ENCODE measurements around the gene PUDP. TPM values are rescaled to one million over a fixed set of nuclear protein-coding genes. Genes with fewer than 3 reads are reported as not detected.

Gene PUDP
- polyA plus RNA-seq, 1 donor from 2014 or later = 13.0 TPM

DNA sequence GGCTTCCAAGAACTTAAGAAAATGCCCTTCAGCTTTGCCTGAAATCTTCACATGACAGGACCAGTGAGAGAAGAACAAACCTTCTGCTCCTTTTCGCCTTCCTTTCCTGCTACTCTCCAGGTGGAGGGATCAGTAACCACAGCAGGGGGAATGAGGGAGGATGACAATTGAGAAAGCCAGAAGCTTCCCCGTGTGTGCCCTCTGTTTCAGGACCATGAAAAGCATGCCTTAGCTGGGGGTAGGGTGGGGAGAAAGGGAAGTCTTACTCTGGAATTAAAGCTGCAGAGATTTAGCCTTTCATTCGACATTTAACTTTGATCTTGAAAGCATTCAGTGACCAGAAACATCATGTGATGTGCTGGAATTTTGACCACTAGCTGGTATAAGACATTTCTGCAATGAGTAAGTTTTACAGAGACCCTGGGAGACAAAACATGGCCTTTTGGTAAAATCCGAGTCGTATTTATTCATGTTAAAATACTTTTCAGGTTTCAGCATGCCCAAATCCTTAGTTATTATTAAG, 10.6 kb upstream of the PUDP start:
- H3K4me3 Mint-ChIP-seq = peak overlapping the region in 1 of 4 donors; percentile 45
- no peaks in the 10 kb centered on the region for H3K27me3 Mint-ChIP-seq
- peaks cover 5% of the 10 kb centered on the region for H3K36me3 Mint-ChIP-seq
- no peaks in the 10 kb centered on the region for H3K9me3 Mint-ChIP-seq
- no peak overlapping the region for H3K27ac Mint-ChIP-seq
- H3K4me1 Mint-ChIP-seq = no peaks in the 10 kb centered on the region

DNA sequence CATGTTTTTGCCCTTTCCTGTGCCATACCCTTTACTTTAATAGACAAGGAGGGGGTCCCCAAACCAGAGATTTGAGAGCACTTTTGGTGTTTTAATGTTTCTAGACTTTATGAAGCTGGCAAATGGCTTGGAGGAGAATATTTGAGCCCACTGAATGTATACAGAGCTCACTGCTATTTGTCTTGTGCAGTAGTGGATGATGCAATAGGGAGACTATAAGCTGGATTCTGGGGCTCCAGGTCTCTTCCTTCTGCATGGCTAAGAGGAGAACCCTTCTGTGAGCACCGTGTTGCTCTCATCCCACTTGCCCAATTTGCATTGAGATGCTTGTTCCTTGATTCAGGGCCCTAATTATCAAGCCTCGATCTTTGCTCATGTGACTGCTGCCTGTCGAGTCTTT, 8.9 kb upstream of the PUDP start:
- Mint-ChIP-seq H3K27me3 (no peaks in the 10 kb centered on the region), H3K9me3 (no peaks in the 10 kb centered on the region), H3K4me3 (no peak overlapping the region), H3K36me3 (peaks cover 5% of the 10 kb centered on the region), H3K4me1 (no peaks in the 10 kb centered on the region), H3K27ac (no peak overlapping the region)

DNA sequence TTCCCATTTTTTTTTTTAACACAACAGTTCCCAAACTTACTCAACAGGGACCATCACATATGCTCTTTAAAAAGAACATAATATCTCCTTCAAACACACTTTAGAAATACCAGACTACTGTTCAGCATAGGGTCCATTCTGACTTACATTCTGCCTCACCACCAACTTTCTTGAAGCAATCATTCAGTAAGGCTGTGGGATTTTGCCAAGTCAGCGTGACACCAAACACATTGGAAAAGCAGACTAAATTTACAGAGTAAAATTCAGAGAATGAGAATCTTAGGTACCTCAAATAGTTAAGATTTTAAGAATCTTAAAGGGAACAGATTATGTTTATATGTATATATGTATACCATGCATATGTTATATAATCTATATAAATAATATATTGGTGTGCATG, 7.2 kb upstream of the PUDP start:
- peaks cover 3% of the 10 kb centered on the region for H3K36me3 Mint-ChIP-seq
- no peak overlapping the region for H3K4me3 Mint-ChIP-seq
- no peaks in the 10 kb centered on the region for H3K9me3 Mint-ChIP-seq
- H3K27ac Mint-ChIP-seq = peak overlapping the region in 1 of 3 donors; percentile 70
- no peaks in the 10 kb centered on the region for H3K27me3 Mint-ChIP-seq
- H3K4me1 Mint-ChIP-seq = no peaks in the 10 kb centered on the region

DNA sequence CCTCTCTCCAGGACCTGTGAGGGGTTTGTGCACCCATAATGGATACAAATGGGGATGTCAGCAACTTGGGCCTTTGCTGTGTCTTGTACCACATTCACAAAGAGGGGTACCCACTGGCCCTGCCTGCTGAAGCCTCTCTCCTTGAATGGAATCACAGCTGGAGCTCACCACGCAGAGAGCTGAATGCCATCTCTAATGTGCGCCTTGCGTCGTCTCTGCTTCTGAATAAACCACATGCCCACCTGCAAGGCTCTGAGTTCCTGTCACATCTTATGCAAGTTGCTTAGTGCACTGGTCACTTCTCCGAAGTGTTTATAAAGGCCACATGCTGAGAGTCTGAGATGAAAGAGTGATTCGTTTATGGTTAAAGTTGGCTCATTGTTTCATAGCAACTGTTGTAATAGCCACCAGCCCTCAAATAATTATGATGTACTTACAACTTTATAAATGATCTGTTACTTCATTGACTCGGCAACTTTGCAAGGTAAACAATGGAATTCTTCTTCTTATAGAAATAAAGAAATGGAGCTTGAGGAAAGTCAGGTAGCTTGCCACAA, 6.2 kb upstream of the PUDP start:
- H3K27me3 Mint-ChIP-seq = no peaks in the 10 kb centered on the region
- H3K9me3 Mint-ChIP-seq = no peaks in the 10 kb centered on the region
- H3K36me3 Mint-ChIP-seq = peaks cover 3% of the 10 kb centered on the region
- peak overlapping the region in 1 of 4 donors; percentile 40 for H3K4me3 Mint-ChIP-seq
- peak overlapping the region in 1 of 3 donors; percentile 70 for H3K27ac Mint-ChIP-seq
- no peaks in the 10 kb centered on the region for H3K4me1 Mint-ChIP-seq

DNA sequence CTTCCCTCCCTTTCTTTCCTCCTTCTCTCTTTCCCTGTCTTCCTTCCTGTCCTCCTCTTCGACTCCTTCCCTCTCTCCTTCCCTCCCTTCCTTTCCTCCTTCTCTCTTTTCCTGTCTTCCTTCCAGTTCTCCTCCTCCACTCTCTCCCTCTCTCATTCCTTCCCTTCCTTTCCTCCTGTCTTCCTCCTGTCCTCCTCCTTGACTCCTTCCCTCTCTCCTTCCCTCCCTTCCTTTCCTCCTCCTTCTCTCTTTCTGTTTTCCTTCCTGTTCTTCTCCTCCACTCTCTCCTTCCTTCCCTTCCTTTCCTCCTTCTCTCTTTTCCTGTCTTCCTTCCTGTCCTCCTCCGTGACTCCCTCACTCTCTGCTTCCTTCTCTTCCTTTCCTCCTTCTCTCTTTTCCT, 5.3 kb upstream of the PUDP start:
- Mint-ChIP-seq H3K4me1 (no peaks in the 10 kb centered on the region), H3K27me3 (no peaks in the 10 kb centered on the region), H3K9me3 (no peaks in the 10 kb centered on the region), H3K36me3 (peaks cover 3% of the 10 kb centered on the region), H3K4me3 (no peak overlapping the region), H3K27ac (no peak overlapping the region)

DNA sequence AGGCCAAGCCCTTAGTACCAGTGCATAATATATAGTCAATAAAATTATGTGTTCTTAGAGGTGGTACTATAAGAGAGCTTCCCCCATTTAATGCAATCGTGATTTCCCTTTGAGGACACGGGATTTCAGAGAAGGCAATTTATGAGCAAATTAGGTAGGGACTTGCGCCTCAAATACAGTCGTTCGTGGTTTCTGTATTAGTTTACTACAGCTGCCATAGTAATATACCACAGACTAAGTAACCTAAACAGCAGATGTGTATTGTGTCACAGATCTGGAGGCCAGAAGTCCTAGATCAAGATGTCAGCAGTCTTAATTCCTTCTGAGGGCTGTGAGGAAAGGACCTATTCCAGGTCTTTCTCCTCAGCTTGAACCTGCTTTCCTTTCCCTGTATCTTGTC, 1.5 kb upstream of the PUDP start:
- Mint-ChIP-seq H3K4me1 (peaks cover 7 to 16% (median 13%) of the 10 kb centered on the region in 3 donors), H3K9me3 (no peaks in the 10 kb centered on the region), H3K36me3 (no peaks in the 10 kb centered on the region), H3K4me3 (peak overlapping the region in 3 of 4 donors; percentile 39 to 100 (median 96)), H3K27me3 (no peaks in the 10 kb centered on the region), H3K27ac (peak overlapping the region; percentile 33 to 99 (median 99))

DNA sequence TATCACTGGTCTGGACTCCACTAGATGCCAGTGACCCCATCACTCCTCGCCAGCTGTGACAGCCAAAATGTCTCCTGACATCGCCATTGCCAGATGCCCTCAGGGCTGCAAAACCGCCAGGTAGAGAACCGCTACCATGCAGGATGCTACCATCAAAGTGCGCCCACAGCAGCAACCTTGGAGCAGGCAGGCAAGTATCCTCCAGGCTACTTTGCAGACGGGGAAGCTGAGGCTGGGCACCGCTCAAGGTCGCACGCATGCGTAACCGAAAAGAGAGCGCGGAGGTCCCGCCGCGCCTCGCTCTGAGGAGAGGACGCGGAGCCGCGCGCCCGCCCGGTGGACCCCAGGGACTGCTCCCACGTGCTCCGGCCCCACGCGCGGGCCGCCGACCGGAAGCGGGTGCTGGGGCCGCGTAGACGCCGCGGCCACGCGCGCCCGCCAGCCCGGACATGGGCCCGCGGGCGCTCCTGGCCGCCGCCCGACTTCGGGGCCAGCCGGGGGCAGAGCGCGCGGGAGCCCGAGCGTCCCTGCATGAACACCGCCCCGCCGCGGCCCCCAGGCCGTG, 458 bp downstream of the PUDP start, which contains the start of gene STS:
Gene STS (plus strand): TSS at position 300 of the 565 bp plus-strand sequence. CDS start 105,488 bp downstream, outside the sequence.
- Mint-ChIP-seq H3K36me3 (no peaks in the 10 kb centered on the region), H3K4me1 (peaks cover 10 to 22% (median 16%) of the 10 kb centered on the region in 3 donors), H3K27ac (peak within 1 kb of the TSS; percentile 97 to 99 (median 99)), H3K9me3 (no peaks in the 10 kb centered on the region), H3K27me3 (no peaks in the 10 kb centered on the region), H3K4me3 (peak within 1 kb of the TSS; percentile 96 to 100 (median 98))

DNA sequence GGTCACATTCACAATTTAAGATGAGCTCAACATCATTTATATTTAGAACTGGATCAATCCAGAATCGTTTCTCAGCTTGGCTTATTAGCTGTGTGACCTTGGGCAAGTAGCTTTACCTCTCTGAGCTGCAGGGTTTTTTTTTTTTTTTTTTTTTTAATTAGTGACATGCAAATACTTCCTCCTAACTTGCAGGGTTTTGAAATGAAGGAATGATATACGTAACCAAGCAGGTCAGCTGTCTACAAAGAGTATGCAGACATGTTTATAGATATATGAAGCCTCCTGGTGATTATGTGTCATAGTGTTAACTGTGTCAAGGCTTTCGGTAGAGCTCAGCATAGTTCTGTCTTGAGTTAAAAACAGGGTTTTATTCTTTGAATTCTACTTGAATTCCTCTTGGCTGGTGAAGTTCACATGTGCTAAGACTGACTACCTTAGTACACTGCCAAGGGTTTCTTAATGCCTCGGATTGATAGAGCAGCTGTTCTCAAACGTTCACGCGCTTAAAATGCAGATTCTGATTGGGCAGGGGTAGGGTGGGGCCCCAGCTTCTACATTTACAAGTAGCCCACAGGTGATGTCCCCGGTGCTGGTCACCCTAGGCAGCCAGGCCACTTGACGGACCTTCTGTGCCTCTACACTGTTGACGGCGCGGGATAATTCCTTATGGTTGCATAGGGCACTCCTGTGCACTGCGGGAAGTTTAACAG, 1.1 kb downstream of the PUDP start:
- Mint-ChIP-seq H3K27me3 (no peaks in the 10 kb centered on the region), H3K4me3 (peak overlapping the region; percentile 89 to 100 (median 94)), H3K9me3 (no peaks in the 10 kb centered on the region), H3K36me3 (no peaks in the 10 kb centered on the region), H3K4me1 (peaks cover 10 to 27% (median 16%) of the 10 kb centered on the region in 3 donors), H3K27ac (peak overlapping the region; percentile 93 to 99 (median 99))

DNA sequence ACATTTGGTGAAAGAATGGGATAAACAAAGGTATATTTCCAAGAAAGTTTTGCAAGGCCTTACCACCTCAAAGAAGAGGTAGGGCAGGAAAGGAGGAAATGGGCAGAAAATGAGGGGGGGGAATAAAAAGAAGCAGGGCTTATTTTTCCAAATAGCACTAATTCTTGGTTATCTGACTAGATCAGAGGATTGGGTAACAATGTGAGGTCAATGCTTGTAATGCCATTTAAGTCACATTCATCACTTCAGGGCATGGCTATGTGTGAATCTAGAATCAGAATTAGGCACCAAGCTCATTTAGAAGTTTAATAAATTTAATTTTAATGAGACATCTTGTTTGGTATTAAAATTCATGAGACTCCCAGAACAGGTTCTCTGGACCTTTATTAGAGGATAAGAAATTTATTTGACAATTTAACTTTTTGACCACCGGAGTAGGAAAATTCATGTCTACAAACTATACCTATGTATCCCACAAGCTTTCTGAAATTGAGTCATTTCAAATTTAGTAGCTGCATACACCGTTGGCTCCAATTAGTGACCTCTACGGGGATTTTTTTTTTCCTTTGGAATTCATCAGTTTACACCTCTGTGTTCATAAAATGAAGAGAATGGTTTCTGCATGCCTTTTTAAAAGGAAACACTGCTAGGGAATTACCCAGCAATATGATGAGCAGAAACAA, 1.8 kb downstream of the PUDP start:
- peaks cover 10 to 27% (median 16%) of the 10 kb centered on the region in 3 donors for H3K4me1 Mint-ChIP-seq

DNA sequence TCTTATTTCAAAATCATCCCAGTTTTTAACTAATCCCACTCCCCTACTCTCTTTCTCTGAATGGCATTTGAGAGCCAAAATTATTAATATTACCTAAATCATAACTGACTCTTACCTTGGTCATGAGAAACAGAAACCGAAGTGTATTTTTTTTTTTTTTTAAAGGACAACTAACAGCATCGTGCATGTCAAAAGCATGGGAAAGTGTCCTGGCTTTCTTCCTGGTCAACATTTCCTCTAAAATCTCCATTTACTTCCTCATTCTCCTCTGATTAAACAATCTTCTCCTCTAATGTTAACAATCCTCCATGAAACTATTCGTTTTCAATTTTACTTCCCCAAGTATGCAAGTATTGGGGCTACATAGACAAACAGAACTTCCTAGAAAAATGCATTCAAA, 2.5 kb downstream of the PUDP start:
- Mint-ChIP-seq H3K27ac (peak overlapping the region in 2 of 3 donors; percentile 54 to 99), H3K27me3 (no peaks in the 10 kb centered on the region), H3K4me1 (peaks cover 10 to 27% (median 16%) of the 10 kb centered on the region in 3 donors), H3K36me3 (no peaks in the 10 kb centered on the region), H3K9me3 (no peaks in the 10 kb centered on the region), H3K4me3 (peak overlapping the region in 3 of 4 donors; percentile 14 to 100 (median 82))

More for the DNA sequence above, 1.8 kb downstream of the PUDP start:
- peak overlapping the region in 3 of 4 donors; percentile 14 to 100 (median 82) for H3K4me3 Mint-ChIP-seq
- no peaks in the 10 kb centered on the region for H3K36me3 Mint-ChIP-seq
- no peaks in the 10 kb centered on the region for H3K9me3 Mint-ChIP-seq
- peak overlapping the region in 2 of 3 donors; percentile 99 for H3K27ac Mint-ChIP-seq
- no peaks in the 10 kb centered on the region for H3K27me3 Mint-ChIP-seq

DNA sequence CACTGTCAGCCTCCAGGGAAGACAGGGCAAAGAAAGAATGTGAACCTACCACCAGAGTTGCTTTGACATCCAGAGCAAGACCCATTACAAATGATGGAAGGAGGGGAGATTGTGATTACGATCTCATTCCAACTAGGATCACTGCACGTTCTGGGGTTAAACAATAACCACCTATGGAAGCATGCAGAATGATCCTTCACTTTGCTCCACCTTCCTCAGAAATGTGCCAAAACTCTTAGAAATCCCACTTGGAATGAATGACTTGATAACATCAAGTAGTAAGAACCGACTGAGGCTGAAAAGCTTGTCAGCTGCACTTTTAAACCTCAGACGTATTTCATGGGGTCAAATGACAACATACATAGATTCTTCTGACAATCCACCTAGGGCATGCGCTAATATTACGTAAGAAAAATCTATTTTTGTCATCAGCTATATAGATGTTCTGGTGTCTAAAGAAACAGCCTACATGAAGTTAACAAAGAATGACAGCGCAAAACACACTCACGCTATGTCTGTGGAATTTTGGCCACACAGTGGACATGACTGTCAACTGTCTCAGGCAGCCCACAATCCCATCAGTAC, 3.9 kb downstream of the PUDP start:
- H3K36me3 Mint-ChIP-seq = no peaks in the 10 kb centered on the region
- peaks cover 10 to 29% (median 16%) of the 10 kb centered on the region in 3 donors for H3K4me1 Mint-ChIP-seq
- H3K27ac Mint-ChIP-seq = peak overlapping the region in 1 of 3 donors; percentile 16
- no peaks in the 10 kb centered on the region for H3K9me3 Mint-ChIP-seq
- peak overlapping the region in 1 of 4 donors; percentile 49 for H3K4me3 Mint-ChIP-seq
- no peaks in the 10 kb centered on the region for H3K27me3 Mint-ChIP-seq

DNA sequence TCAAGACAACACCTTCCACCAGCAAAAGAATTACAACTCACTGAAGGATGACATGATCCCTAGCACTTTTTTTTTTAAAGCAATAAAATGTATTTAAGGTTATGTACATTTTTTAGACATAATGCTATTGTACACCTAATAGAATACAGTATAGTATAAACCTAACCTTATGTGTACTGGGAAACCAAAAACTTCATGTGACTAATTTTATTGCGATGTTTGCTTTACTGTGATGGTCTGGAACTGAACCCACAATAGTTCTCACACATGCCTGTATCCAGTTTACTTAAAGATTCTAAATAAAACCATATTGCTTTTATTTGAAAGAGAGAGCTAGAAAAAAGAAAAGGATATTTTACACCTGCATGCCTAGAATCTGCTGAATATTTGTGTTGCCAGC, 4.9 kb downstream of the PUDP start:
- no peak overlapping the region for H3K4me3 Mint-ChIP-seq
- H3K4me1 Mint-ChIP-seq = peaks cover 13 to 29% (median 20%) of the 10 kb centered on the region in 3 donors
- H3K9me3 Mint-ChIP-seq = no peaks in the 10 kb centered on the region
- H3K27me3 Mint-ChIP-seq = no peaks in the 10 kb centered on the region
- no peak overlapping the region for H3K27ac Mint-ChIP-seq
- no peaks in the 10 kb centered on the region for H3K36me3 Mint-ChIP-seq

DNA sequence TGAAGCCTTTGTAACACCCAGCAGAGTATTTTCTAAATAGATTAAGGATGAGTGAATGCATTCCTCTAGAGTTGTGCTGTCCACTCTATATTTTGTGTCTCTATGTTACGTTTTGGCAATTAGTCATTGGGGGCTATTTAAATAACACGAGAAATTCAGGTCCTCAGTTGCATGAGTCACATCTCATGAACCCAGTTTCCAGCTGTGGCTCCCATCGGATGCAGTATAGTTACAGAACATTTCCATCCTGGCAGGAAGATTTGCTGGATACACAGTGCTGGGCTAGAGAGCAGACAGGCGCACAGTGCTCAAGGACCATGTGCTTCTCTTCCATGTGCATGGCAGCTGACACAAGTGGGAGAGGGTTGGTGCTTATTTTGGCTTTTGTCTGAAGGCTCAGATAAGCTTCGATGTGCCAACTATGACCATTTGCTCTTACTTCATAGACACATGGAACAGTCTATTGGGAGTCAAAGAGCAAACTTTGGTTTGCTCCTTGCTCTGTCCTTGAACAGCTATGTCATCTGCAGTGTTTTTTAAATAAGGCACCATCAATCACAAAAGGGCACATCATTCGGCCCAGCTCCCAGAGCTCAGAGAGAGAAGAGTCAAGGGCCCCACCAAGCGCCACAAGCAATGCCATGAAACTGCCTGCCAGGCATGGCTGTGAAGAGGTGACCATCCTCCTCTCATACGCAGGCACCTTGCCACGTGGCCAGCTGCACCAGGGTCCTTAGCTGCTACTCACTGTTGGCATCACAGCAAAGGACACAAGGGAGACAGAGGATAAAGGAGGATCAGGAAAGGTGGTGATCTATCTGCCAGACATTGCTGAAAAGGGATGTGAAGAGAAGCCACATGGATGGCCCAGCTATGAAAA, 8.5 kb downstream of the PUDP start:
- Mint-ChIP-seq H3K4me1 (peaks cover 15 to 28% (median 23%) of the 10 kb centered on the region in 3 donors), H3K4me3 (no peak overlapping the region), H3K27me3 (no peaks in the 10 kb centered on the region), H3K27ac (no peak overlapping the region), H3K36me3 (no peaks in the 10 kb centered on the region), H3K9me3 (no peaks in the 10 kb centered on the region)

DNA sequence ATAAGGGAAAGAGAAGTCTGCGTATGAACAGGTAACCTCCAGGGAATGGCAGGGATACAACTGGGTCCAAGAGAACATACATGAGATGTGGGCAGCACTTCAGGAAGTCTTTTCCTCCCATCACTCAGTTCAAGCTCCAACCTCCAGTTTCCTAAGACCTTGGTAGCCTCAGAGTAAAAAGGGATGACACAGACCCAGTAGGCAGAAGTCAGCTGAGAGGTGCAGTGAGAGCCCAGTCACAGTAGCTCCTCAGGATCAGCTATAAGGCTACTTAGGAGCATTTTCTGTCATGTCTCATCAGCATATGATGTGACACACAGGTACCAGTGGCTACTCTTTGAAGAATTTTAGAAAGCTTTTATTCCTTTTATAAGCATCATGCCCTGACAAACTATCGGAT, 13.0 kb downstream of the PUDP start:
- no peaks in the 10 kb centered on the region for H3K27me3 Mint-ChIP-seq
- peak overlapping the region in 1 of 3 donors; percentile 49 for H3K27ac Mint-ChIP-seq
- peaks cover 29 to 38% (median 35%) of the 10 kb centered on the region in 3 donors for H3K4me1 Mint-ChIP-seq
- peaks cover 6% of the 10 kb centered on the region for H3K36me3 Mint-ChIP-seq
- H3K4me3 Mint-ChIP-seq = no peak overlapping the region
- no peaks in the 10 kb centered on the region for H3K9me3 Mint-ChIP-seq
